SK-N-SH (cell line): Measurements from ENCODE around the gene B3GALT6. TPM values are rescaled to one million over a fixed set of nuclear protein-coding genes. Genes with fewer than 3 reads are reported as not detected.

Source experiments
- CTCF ChIA-PET: fragments of 300-600, 350-600 bp; formaldehyde crosslinking; extraction: SDS; loops from one replicate; lab custom pipeline; 2021; lab: Yijun Ruan, JAX
- POLR2A ChIA-PET: fragments of 350-600 bp; sonication (Branson Sonifier 250); formaldehyde crosslinking; extraction: SDS; loops from one replicate; lab custom pipeline; 2020; ENCODE audit warnings: antibody characterized with exemption, inconsistent platforms; lab: Yijun Ruan, JAX
- DNase-seq: peaks from one replicate; pipeline ENCODE4 v3.0.0; 2012
- H2AFZ ChIP-seq: fragments of 200-600 bp; sonication (generic); 2 replicates; pipeline ENCODE4 v1.8.1; 2016; ENCODE audit warnings: antibody characterized with exemption, mild to moderate bottlenecking, low read depth
- H3F3A ChIP-seq: fragments of 200-600 bp; sonication (generic); replicated peaks from 2 replicates; pipeline ENCODE3; 2016; ENCODE audit warnings: antibody characterized with exemption, mild to moderate bottlenecking; ENCODE audit not compliant: insufficient read depth
- H3K27ac ChIP-seq, 2 experiments: fragments of 200-500 bp in 1 of 2; fragments of 200-600 bp in 1 of 2; sonication (Bioruptor generic) in 1 of 2; sonication (generic), shearing (Covaris generic) in 1 of 2; 2 replicates each; pipeline versions ENCODE4 v1.5.1 to v1.6.1; 2014 to 2016; ENCODE audit warnings: low read depth in 2 of 2, inconsistent platforms in 1 of 2, low read length in 1 of 2, mild to moderate bottlenecking in 1 of 2, mixed read lengths in 1 of 2
- H3K27me3 ChIP-seq: fragments of 200-600 bp; sonication (generic), shearing (Covaris generic); 2 replicates; pipeline ENCODE4 v1.6.1; 2016; ENCODE audit warnings: mixed run types; ENCODE audit not compliant: insufficient read depth
- H3K36me3 ChIP-seq, 2 experiments: fragments of 200-500 bp in 1 of 2; fragments of 200-600 bp in 1 of 2; sonication (Bioruptor generic) in 1 of 2; sonication (generic) in 1 of 2; replicated peaks in 1 of 2; 2 replicates each; pipeline versions ENCODE3 to v1.5.1; 2014 to 2016; ENCODE audit warnings: low read length in 1 of 2, mild to moderate bottlenecking in 1 of 2; ENCODE audit not compliant: insufficient read depth in 2 of 2, control insufficient read depth in 1 of 2
- H3K4me1 ChIP-seq, 2 experiments: fragments of 200-500 bp in 1 of 2; fragments of 200-600 bp in 1 of 2; sonication (Bioruptor generic) in 1 of 2; sonication (generic), shearing (Covaris generic) in 1 of 2; 2 replicates each; pipeline versions ENCODE4 v1.5.1 to v1.6.1; 2014 to 2016; ENCODE audit warnings: low read depth in 1 of 2, low read length in 1 of 2, mixed run types in 1 of 2; ENCODE audit not compliant: insufficient read depth in 2 of 2, control insufficient read depth in 1 of 2
- H3K4me2 ChIP-seq: fragments of 200-600 bp; sonication (generic), shearing (Covaris generic); 2 replicates; pipeline ENCODE4 v1.6.1; 2017; ENCODE audit warnings: mixed run types
- H3K4me3 ChIP-seq, 2 experiments: fragments of 200-500 bp in 1 of 2; fragments of 200-600 bp in 1 of 2; sonication (Bioruptor generic) in 1 of 2; sonication (generic), shearing (Covaris generic) in 1 of 2; 2 replicates each; pipeline versions ENCODE4 v1.5.1 to v1.8.1; 2014 to 2016; ENCODE audit warnings: low read depth in 2 of 2, inconsistent platforms in 1 of 2, low read length in 1 of 2, mild to moderate bottlenecking in 1 of 2, mixed read lengths in 1 of 2, moderate library complexity in 1 of 2
- H3K79me2 ChIP-seq: fragments of 200-600 bp; sonication (generic); 2 replicates; pipeline ENCODE4 v1.8.1; 2017; ENCODE audit warnings: mild to moderate bottlenecking; ENCODE audit not compliant: insufficient read depth
- H3K9ac ChIP-seq: fragments of 200-600 bp; sonication (generic); 2 replicates; pipeline ENCODE4 v1.6.1; 2017; ENCODE audit warnings: mixed run types
- H3K9me2 ChIP-seq: fragments of 200-600 bp; sonication (generic); 2 replicates; pipeline ENCODE4 v1.6.1; 2017; ENCODE audit warnings: mixed run types
- H3K9me3 ChIP-seq: fragments of 200-600 bp; sonication (generic); 2 replicates; pipeline ENCODE4 v1.6.1; 2017; ENCODE audit warnings: mixed run types, mild to moderate bottlenecking, moderate library complexity
- H4K20me1 ChIP-seq: fragments of 200-600 bp; sonication (generic); 2 replicates; pipeline ENCODE4 v1.6.1; 2017; ENCODE audit warnings: mild to moderate bottlenecking, mixed run types; ENCODE audit not compliant: insufficient read depth
- CHD2 ChIP-seq: fragments of 150-350 bp; IDR thresholded peaks from 2 replicates; pipeline ENCODE4 v1.6.1; 2018; ENCODE audit warnings: low read length; ENCODE audit not compliant: partially characterized antibody
- ELF1 ChIP-seq: IDR thresholded peaks from 2 replicates; pipeline ENCODE4 v1.4.0; 2012
- GATA2 ChIP-seq: sonication (generic); formaldehyde crosslinking; IDR thresholded peaks from 2 replicates; pipeline ENCODE4 v1.5.0; 2020; ENCODE audit warnings: mild to moderate bottlenecking, missing genetic modification reagents
- IRF3 ChIP-seq: fragments of 150-350 bp; IDR thresholded peaks from 2 replicates; pipeline ENCODE4 v1.6.1; 2016; ENCODE audit warnings: mild to moderate bottlenecking, low read depth, low read length
- MEF2A ChIP-seq: IDR thresholded peaks from 2 replicates; pipeline ENCODE4 v1.4.0; 2012; ENCODE audit warnings: low read depth, borderline replicate concordance
- MXI1 ChIP-seq: IDR thresholded peaks from 2 replicates; pipeline ENCODE4 v1.6.1; 2012; ENCODE audit warnings: mild to moderate bottlenecking, low read depth, low read length, improper control_type of control experiment
- NFIC ChIP-seq: IDR thresholded peaks from 2 replicates; pipeline ENCODE4 v1.4.0; 2012; ENCODE audit warnings: borderline replicate concordance
- NRF1 ChIP-seq: IDR thresholded peaks from 2 replicates; pipeline ENCODE4 v1.6.1; 2012; ENCODE audit warnings: low read depth, mild to moderate bottlenecking, low read length
- PBX3 ChIP-seq: IDR thresholded peaks from 2 replicates; pipeline ENCODE4; 2012
- POLR2AphosphoS5 ChIP-seq: IDR thresholded peaks from 2 replicates; pipeline ENCODE4 v1.6.1; 2012; ENCODE audit warnings: low read depth, low read length
- RFX5 ChIP-seq: IDR thresholded peaks from 2 replicates; pipeline ENCODE4 v1.6.1; 2012; ENCODE audit warnings: mild to moderate bottlenecking, improper control_type of control experiment, low read length
- SMC3 ChIP-seq: IDR thresholded peaks from 2 replicates; pipeline ENCODE4 v1.6.1; 2012; ENCODE audit warnings: low read depth, low read length, improper control_type of control experiment
- TEAD4 ChIP-seq: IDR thresholded peaks from 2 replicates; pipeline ENCODE4 v1.4.0; 2012; ENCODE audit warnings: mild to moderate bottlenecking, borderline replicate concordance; ENCODE audit not compliant: insufficient read depth
- USF1 ChIP-seq: IDR thresholded peaks from 2 replicates; pipeline ENCODE4 v1.4.0; 2012; ENCODE audit warnings: low read depth, borderline replicate concordance
- WGBS: methylation state at CpG from one replicate; pipeline ENCODE4 v1.1.6; 2017; ENCODE audit warnings: low lambda C conversion rate; 5-methylcytosine and 5-hydroxymethylcytosine counted together
- polyA plus RNA-seq, 3 experiments: library from polyadenylated mRNA; depleted of rRNA; stranded (reverse); fragments of >200 nt; gene quantifications; 2 replicates each; pipeline ENCODE4 v1.2.3, GENCODE V29; 2012

Gene B3GALT6
- polyA plus RNA-seq, 1 of the 3 experiments (the other 2 are of a cell fraction), result 38.8 TPM

GRCh38 chr1:1238702-1239178 is 6.7 kb downstream of the B3GALT6 start:
- POLR2A ChIA-PET, result interaction anchor here (0.9 kb wide), 1 partner anchor 12 kb away, joined by 3 read pairs; no protein-coding TSS in a partner anchor
- peak; percentile 61 for DNase-seq
- CTCF ChIA-PET, result interaction anchor here (1.4 to 5.1 kb wide), 2 partner anchors 116 to 237 kb away, joined by 5 to 43 read pairs; no protein-coding TSS in a partner anchor

GRCh38 chr1:1239227-1239613 is 7.2 kb downstream of the B3GALT6 start:
- POLR2A ChIA-PET, result no interaction called here

More at GRCh38 chr1:1238702-1239178, 6.7 kb downstream of the B3GALT6 start:
- peaks cover 8% of the 10 kb centered on the region; the same call in 1 of the 2 replicates for H3K79me2 ChIP-seq
- no peaks in the 10 kb centered on the region for H4K20me1 ChIP-seq
- no peaks in the 10 kb centered on the region for H3K9me2 ChIP-seq
- peaks cover 0 to 17% of the 10 kb centered on the region in 2 experiments for H3K36me3 ChIP-seq
- WGBS, result 74% methylated on average over 5 of the region's 19 CpGs
- TF ChIP-seq CHD2 (no peak), NRF1 (no peak), NFIC (no peak), ELF1 (no peak), GATA2 (CRISPR knock-in tag) (no peak), POLR2AphosphoS5 (no peak)
- H3K27me3 ChIP-seq, result no peaks in the 10 kb centered on the region
- no peak overlapping the region for H2AFZ ChIP-seq
- peaks cover 0 to 18% of the 10 kb centered on the region in 2 experiments; a peak in 1 of 4 replicates for H3K4me1 ChIP-seq
- no peaks in the 10 kb centered on the region for H3F3A ChIP-seq
- no peaks in the 10 kb centered on the region for H3K9me3 ChIP-seq
- H3K9ac ChIP-seq, result no peak overlapping the region
- H3K27ac ChIP-seq, result no peak overlapping the region
- H3K4me2 ChIP-seq, result no peak overlapping the region
- no peak overlapping the region for H3K4me3 ChIP-seq

More at GRCh38 chr1:1239227-1239613, 7.2 kb downstream of the B3GALT6 start:
- DNase-seq, result peak; percentile 57
- H3K4me2 ChIP-seq, result no peak overlapping the region
- H3K4me1 ChIP-seq, result peaks cover 0 to 18% of the 10 kb centered on the region in 2 experiments; a peak in 1 of 4 replicates
- H3F3A ChIP-seq, result no peaks in the 10 kb centered on the region
- H3K9me3 ChIP-seq, result no peaks in the 10 kb centered on the region
- H4K20me1 ChIP-seq, result no peaks in the 10 kb centered on the region
- H3K27ac ChIP-seq, result no peak overlapping the region
- TF ChIP-seq USF1 (no peak), SMC3 (no peak), RFX5 (no peak), IRF3 (no peak), NRF1 (no peak), ELF1 (no peak), MXI1 (no peak), MEF2A (no peak), TEAD4 (no peak), PBX3 (no peak)
- H3K9me2 ChIP-seq, result no peaks in the 10 kb centered on the region
- no peak overlapping the region for H2AFZ ChIP-seq
- H3K79me2 ChIP-seq, result 0 out of 2 replicates have a peak, but pooled peaks cover 3% of the 10 kb centered on the region
- no peak overlapping the region for H3K4me3 ChIP-seq
- no CpG with 5 or more reads among the region's 15 CpGs for WGBS
- H3K9ac ChIP-seq, result no peak overlapping the region
- no peaks in the 10 kb centered on the region for H3K27me3 ChIP-seq
- CTCF ChIA-PET, result interaction anchor here (0.7 to 5.1 kb wide), 4 partner anchors 11 to 237 kb away, joined by 3 to 43 read pairs (median 8); no protein-coding TSS in a partner anchor
- peaks cover 0 to 12% of the 10 kb centered on the region in 2 experiments for H3K36me3 ChIP-seq
